ENCODE data around the gene SHTN1.

Gene SHTN1, protein sequence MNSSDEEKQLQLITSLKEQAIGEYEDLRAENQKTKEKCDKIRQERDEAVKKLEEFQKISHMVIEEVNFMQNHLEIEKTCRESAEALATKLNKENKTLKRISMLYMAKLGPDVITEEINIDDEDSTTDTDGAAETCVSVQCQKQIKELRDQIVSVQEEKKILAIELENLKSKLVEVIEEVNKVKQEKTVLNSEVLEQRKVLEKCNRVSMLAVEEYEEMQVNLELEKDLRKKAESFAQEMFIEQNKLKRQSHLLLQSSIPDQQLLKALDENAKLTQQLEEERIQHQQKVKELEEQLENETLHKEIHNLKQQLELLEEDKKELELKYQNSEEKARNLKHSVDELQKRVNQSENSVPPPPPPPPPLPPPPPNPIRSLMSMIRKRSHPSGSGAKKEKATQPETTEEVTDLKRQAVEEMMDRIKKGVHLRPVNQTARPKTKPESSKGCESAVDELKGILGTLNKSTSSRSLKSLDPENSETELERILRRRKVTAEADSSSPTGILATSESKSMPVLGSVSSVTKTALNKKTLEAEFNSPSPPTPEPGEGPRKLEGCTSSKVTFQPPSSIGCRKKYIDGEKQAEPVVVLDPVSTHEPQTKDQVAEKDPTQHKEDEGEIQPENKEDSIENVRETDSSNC

DNA sequence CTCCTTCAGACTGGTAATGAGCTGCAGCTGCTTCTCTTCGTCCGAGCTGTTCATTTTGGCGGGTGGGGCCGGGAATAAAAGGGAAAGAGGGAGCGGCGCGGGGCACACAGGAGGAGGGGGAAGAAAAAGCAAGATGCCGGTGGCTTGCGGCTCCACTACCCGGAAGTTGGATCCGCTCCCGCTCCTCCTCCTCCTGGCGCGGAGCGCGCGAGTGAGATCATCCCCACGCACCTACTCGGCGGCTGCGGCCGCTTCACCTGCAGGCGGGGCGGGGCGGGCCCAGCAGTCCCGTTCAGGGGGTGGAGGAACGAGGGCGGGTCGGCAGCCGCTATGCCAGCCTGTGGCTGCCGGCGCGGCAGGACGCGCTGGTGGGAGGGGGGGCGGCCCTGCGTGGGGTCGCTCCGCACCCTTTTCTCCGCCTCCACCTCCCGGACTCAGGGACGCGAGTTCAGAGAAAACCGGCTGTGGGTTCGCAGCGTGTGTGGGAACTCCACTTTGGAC is at the start of gene SHTN1:
SHTN1 (minus strand) TSS at position 162 of the 501 bp plus-strand sequence; CDS start at position 54, 108 bp downstream.
- DNase-seq (ENCODE audit: extremely low read depth, low read depth) = no peak
- TF ChIP-seq, protein P1, sequence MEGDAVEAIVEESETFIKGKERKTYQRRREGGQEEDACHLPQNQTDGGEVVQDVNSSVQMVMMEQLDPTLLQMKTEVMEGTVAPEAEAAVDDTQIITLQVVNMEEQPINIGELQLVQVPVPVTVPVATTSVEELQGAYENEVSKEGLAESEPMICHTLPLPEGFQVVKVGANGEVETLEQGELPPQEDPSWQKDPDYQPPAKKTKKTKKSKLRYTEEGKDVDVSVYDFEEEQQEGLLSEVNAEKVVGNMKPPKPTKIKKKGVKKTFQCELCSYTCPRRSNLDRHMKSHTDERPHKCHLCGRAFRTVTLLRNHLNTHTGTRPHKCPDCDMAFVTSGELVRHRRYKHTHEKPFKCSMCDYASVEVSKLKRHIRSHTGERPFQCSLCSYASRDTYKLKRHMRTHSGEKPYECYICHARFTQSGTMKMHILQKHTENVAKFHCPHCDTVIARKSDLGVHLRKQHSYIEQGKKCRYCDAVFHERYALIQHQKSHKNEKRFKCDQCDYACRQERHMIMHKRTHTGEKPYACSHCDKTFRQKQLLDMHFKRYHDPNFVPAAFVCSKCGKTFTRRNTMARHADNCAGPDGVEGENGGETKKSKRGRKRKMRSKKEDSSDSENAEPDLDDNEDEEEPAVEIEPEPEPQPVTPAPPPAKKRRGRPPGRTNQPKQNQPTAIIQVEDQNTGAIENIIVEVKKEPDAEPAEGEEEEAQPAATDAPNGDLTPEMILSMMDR (IDR thresholded peaks at IDR 0.05; ENCODE audit: low read depth, low read length) = no peak

DNA sequence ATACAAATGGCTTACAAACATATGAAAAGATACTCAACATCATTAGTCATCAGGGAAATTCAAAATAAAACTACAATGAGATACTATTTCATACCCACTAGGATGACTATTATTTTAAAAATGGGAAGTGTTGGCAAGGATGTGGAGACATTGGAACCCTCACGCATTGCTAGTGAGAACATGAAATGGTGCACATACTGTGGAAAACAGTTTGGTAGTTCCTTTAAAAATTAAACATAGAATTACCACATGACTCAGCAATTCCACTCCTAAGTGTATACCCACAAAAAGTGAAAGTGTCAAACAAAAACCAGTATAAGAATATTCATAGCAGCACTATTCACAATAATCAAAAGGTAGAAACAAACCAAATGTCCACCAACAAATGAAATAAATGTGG is 48.5 kb upstream of the SHTN1 start:
- TF ChIP-seq, protein P1 (IDR thresholded peaks at IDR 0.05; ENCODE audit: low read depth, low read length) = no peak
- no peak for DNase-seq (ENCODE audit: extremely low read depth, low read depth)

DNA sequence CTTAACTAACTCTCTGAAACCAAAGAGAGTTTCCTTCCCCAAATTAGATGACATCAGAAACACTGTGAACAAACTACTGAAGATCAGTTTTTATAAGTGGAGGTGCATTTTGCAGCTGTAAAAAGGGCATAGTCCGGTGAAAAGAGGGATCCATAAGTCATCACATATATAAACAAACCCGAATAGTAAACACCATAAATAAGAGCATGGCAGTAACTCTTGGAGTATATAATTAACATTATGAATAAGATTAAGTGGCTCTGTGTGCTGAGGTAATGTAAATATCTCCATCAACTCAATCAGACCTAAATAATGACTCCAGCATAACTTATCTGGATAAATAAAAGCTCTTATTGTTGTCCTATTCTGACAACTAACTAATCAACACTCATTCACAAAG is 43.0 kb upstream of the SHTN1 start:
- TF ChIP-seq, protein P1 (IDR thresholded peaks at IDR 0.05; ENCODE audit: low read depth, low read length) = no peak
- DNase-seq (ENCODE audit: extremely low read depth, low read depth) = no peak

DNA sequence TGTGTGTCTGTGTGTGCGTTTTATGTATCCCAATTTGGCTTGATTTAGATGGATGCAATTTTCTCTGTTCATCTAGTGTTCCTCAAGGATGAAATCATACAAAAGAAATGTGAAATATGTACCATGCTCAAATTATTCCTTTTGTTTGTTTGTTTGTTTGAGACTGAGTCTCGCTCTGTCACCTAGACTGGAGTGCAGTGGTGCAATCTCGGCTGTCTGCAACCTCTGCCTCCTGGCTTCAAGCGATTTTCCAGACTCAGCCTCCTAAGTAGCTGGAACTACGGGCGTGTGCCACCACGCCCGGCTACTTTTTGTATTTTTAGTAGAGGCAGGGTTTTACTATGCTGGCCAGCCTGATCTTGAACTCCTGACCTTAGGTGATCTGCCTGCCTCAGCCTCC is 11.3 kb upstream of the SHTN1 start:
- TF ChIP-seq, protein P1 (IDR thresholded peaks at IDR 0.05; ENCODE audit: low read depth, low read length) = no peak
- DNase-seq (ENCODE audit: extremely low read depth, low read depth) = no peak

DNA sequence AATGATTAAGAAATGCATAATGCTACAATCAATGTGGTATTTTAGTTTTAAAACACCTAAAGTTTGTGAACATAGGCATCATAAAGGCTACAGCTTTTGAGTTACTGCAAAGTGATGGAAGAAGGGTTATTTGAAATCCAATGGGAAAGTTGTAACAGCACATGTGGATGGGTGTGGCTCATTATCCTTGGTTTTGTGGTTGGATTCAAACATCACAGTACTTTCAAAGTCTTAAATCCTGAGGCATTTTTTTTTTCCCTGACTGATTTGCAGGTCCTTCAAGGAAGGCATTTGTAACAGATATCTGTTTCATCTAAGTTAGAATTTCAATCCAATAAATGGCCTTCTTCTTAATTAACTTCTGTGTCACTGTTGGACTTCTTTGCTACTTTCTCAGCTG is 9.8 kb upstream of the SHTN1 start:
- TF ChIP-seq, protein P1 (IDR thresholded peaks at IDR 0.05; ENCODE audit: low read depth, low read length) = no peak
- DNase-seq (ENCODE audit: extremely low read depth, low read depth) = no peak

DNA sequence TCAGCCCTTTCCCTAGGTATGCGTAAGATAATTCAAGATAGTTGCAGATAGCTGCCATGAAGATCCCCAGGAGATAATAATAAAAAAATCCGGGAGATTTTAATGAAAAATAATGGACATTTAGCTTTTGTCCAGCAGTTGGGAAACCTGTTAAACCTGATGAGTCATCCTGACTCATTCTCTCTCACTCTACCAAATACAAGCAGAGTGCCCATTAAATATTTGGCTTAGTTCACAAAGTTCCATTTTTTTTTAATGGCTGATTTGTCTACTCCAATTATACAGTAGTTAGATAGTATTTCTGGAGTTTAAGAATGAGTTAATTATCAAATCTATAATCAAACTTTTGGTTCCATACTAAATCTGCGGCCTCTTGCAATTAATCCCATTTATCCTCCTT is 2.1 kb upstream of the SHTN1 start:
- DNase-seq (ENCODE audit: extremely low read depth, low read depth) = no peak
- TF ChIP-seq, protein P1 (IDR thresholded peaks at IDR 0.05; ENCODE audit: low read depth, low read length) = no peak

DNA sequence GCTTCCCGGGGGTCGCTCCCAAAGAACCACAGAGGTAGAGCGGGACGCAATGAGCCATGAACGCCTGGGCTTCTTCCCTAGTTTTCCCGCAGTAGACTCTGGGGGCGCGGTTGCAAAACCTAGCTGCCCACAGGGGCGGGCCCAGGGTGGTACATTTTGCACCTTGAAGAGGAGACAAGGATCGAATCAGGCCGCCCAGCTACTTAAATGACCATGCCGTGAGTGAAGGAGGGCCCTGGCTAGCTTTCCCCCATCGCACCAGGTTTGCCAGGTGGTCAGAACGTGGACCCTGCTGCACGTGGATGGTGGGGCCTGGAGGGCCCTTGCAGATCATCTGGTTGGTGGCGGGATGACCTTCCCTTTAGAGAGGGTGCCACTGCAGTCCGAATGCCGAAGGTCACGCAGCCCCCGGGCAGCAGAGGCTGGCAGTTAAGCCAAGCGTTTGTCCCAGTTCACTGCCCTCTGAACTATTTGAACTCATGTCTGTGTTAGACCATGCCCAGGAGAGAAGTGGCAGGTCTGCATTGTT is 604 bp upstream of the SHTN1 start:
- DNase-seq (ENCODE audit: extremely low read depth, low read depth) = no peak
- TF ChIP-seq, protein P1 (IDR thresholded peaks at IDR 0.05; ENCODE audit: low read depth, low read length) = no peak
